Measurements from ENCODE around the gene DNAH5.

- TF ChIP-seq CTCF (IDR thresholded peaks at IDR 0.05 in 8 of 11, conservative IDR thresholded peaks at IDR 0.05 in 3 of 11) (no peak), POLR2A (IDR thresholded peaks at IDR 0.05) (no peak)
Measured at GRCh38 chr5:13804336-13804735, 140.2 kb downstream of the DNAH5 start.
